GM18858 (cell line): ENCODE measurements around the gene NRN1.
"Not testable (repeated sequence)": the region's sequence is repeated elsewhere in the genome, so short reads cannot be mapped to it uniquely, and the experiment has no call there.

Experiments used
- ATAC-seq: cut with Tn5 transposase; IDR thresholded peaks from one replicate; pipeline ENCODE4 v1.9.1; 2021; ENCODE audit not compliant: unreplicated experiment

The NRN1 gene

GRCh38 chr6:6006428-6007365 lies at the start of gene NRN1:
TSS of gene NRN1 (minus strand) at chr6:6006925. CDS start at chr6:6006749, 176 bp downstream.
- no peak for ATAC-seq

GRCh38 chr6:6052216-6052615 lies 45.5 kb upstream of the NRN1 start:
- no peak for ATAC-seq

DNA sequence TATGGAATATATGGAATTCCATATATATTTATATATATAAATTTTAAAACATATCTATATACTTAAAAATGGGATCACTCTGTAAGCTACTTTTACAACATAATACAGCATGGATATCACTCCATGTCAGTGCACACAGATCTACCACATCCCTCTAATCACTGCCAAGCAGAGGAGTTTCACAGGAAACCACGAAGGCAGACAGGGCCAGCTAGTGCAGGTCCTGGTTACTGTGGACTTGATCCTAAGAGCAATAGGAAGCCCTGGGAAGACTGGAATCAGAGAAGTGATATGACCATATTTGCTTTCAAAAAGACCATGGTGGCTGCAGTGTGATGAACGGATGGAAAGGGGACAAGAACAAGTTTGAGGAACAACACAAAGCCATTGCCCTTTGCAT lies 40.0 kb upstream of the NRN1 start:
- no peak for ATAC-seq

- ATAC-seq, result no peak
These were observed 33.3 kb upstream of the NRN1 start for GRCh38 chr6:6039946-6040509.

DNA sequence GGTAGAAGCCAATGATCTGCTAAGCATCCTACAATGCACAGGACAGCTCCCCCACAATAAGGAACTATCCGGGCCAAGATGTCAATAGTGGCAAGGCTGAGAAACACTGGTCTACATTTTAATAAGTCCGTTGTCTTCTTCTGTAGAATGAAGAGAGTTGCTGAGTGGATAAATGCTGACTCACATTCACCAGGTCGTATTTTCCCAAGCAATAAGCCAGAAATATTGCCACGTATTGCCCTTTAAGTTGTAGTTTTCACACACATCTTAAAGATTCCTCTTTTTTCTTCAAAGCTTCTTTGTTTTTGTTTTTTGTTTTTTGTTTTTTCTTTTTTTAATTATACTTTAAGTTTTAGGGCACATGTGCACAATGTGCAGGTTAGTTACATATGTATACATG lies 30.5 kb upstream of the NRN1 start:
- no peak for ATAC-seq

GRCh38 chr6:6033858-6034257 lies 27.1 kb upstream of the NRN1 start:
- no peak for ATAC-seq

- ATAC-seq, result no peak
These were observed 19.9 kb upstream of the NRN1 start for GRCh38 chr6:6026513-6027205.

DNA sequence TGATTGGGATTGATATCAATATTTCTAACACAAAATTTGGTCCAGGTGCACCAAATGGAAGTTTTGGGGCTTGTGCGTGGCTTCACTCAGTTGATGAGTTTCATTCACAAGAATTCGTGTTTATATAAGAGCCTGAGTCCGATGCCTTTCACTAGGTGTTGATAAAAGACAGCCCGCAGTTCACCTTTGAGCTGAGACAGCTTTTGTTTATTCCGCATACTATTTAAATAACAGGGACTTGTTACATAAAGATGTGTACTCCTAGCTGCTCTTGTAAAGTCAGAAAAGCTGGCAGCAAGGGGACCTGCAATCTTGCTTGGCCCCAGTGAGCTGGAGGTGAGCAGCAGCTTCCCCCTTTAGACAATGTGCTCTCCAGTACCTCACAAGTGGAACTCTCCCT lies 19.0 kb upstream of the NRN1 start:
- ATAC-seq, result no peak

- no peak for ATAC-seq
These were observed 17.5 kb upstream of the NRN1 start for GRCh38 chr6:6024220-6024619.

DNA sequence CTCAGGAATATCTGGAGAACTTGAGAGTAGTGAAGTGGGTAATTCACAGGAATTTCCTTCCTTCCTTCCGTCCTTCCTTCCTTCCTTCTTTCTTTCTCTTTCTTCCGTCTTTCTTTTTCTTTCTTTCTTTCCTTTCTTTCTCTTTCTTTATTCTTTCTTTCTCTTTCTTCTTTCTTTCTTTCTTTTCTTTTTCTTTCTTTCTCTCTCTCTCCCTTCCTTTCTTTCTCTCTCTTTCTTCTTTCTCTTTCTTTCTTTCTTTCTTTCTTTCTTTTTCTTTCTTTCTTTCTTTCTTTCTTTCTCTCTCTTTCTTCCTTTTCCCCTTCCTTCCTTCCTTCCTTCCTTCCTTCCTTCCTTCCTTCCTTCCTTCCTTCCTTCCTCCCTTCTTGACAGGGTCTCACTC lies 16.1 kb upstream of the NRN1 start:
- not testable (repeated sequence) for ATAC-seq

DNA sequence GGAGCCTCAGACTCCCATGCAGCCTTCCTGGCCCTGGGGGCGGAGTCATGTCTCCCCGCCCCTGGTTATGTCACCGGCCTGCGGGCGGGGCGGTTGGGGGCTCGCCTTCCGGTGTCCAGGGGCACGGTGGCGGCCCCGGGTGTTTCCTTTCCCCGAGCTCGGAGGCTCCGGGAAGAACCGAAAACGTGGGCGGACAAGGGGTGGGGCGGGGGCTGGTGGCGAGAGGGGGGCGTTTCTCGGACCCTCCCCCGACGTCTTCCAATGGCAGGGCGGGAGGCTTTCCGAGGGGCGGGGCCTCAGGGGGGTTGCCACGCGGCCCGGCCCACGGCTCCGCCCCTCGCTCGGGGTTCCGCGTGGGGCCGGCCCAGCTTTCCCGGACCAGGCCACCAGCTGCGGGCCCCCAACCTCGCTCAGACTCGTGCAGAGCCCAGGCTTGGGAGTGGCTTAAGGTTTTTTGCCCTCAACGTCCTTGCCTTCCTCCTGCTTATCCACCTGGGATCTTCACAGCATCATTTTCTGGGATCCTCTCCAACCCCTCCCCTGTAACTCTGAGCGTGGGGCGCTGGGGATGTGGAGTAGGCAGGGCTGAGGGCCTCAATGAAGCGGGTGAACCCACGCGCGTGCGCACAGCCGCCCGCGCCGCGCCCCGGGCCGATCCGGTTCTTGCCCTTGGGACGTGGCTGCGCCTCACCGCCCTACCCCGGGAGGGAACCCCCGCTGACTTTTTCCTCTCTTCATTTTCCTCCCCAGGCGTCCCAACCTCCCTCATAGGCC lies 2.1 kb upstream of the NRN1 start:
- peak; percentile 57 for ATAC-seq

DNA sequence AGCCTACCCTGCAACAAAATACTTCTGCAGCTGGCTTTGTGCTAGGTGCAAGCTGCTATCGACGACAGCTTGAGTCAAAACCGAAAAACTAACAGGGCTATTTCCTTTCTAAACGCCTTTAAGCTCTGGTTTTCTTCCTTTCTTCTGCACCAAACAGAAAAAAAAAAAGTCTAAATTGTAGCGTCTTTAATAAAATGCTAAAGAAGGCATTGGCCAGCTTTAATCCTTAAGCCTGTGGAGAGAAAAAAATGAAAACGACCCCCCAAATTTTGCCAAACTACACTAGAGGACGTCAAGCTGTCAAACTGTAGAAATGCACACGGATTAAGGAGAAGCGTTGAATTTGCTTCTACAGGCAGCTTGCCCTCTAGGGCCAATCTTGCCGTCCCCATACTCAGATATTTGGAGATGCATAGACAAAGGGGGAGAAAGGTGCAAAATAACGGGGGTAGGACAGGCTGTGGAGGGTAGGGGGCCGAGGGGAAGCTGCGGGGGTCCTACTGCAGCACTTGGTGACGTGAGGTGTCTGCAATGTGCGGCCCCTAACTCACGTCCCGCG lies 1.4 kb upstream of the NRN1 start:
- no peak for ATAC-seq

GRCh38 chr6:6007366-6008088 lies 802 bp upstream of the NRN1 start:
- ATAC-seq, result no peak

- ATAC-seq, result no peak
These were observed 708 bp downstream of the NRN1 start for GRCh38 chr6:6006006-6006427.

GRCh38 chr6:6005051-6006005 lies 1.4 kb downstream of the NRN1 start:
- ATAC-seq, result no peak

- ATAC-seq, result no peak
These were observed 2.2 kb downstream of the NRN1 start for GRCh38 chr6:6004390-6004995.

DNA sequence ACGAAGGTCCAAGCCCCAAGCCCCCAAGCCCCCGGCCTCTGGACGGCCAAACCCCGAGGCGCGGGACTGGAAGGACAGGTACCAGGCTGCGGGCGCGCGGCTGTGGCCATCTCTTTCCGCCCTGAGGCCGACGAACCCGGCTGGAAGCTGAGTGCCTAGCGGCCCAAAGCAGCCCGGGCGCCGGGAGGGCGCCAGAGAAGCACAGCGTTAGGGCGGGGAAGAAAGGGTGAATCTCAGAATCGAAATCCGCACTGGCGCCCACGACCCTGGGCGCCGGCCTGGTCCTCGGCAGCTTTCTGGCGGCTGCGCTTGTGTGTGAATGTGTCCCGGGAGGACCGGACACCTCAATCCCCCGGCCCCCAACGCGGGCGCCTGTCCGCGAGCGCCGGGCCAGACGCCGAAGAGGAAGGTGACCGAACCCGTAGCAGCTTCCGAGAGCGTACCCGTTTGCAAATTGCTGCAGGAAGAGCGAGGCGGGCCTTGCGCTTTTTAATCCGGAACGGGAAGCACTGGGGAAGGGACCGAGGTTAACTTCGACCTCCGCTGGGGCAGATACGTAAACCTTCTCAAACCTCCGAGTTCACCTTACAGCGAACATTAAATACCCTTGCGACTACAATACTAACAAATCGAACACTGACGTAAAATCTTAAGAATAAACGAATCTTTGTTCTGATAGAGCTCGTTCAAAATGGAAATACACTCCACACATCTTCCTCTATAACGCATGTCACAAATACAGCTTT lies 2.9 kb downstream of the NRN1 start:
- ATAC-seq, result no peak
